Frontal cortex (tissue), 4 donors: ENCODE data around the gene SPDYE2. TPM values are rescaled to one million over a fixed set of nuclear protein-coding genes. Genes with fewer than 3 reads are reported as not detected.
"Not testable (repeated sequence)": the region's sequence is repeated elsewhere in the genome, so short reads cannot be mapped to it uniquely, and the experiment has no call there.

ENCODE experiments used
- DNase-seq, 2 donors: peaks; one replicate each; pipeline ENCODE4 v3.0.0; 2012; ENCODE audit warnings: low spot score in 2 of 2
- FAIRE-seq: peaks from 2 replicates; lab custom pipeline; 2012; peaks lifted over from hg19 to GRCh38; lab: Jason Lieb, UNC
- total RNA-seq: library from RNA; depleted of rRNA; stranded (reverse); fragments of >200 nt; gene quantifications from one replicate; pipeline ENCODE4 v1.2.3, GENCODE V29; 2014
- donor health status: control.
- donor health status: control.
- donor health status: control.

The SPDYE2 gene
- total RNA-seq, 1 donor from 2014 or later: not detected

DNA sequence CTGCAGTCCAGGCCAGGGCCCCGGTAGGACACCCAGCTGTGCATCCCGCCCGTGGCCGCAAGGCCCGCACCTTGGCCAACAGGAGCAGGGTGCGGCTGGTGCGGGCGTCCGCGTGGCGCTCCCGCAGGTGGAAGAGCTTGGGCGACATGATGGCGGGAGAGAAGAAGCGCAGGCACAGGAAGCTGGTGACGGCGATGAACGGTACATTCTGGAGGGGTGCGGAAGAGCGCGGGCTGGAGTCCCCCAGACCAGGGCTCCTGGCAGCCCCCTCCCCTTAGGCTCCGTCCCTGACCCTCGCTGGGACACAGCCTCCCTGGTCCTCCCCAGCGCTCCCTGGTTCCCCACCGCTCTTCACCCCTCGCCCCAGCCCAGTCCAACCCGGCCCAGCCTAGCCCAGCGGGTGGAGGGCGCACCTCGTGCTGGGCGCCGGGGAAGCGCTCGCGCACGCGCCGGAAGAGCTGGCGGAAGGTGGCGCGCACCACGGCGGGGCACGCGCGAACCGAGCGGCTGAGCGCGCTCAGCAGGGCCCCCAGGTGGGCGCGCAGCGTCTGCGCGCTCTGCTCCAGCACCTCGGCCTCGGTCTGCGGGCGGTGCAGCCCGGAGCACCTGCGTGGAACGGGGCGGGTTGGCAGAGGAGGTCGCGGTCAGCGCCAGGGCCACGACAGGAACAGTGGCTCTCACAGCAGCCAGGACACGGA lies 42.8 kb downstream of the SPDYE2 start:
- not testable (repeated sequence) for FAIRE-seq, DNase-seq

DNA sequence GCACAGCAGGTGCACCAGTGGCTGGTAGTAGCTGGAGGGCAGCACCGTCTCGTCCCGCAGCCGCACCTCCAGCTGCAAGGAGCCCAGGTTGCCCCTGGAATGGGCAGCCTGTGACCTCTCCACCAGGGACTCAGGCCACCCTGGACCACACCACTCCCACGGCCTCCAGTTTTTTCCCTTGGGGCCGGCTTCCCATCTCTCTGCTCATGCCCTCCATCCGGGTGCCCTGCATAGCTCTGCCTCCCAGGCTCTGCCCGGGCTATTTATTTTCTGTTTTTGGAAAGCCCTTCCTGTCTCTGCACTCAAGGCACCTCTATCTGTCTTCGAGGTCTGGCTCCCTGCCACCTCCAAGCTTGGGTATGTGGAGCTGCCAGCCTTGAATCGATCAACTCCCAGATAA lies 45.0 kb downstream of the SPDYE2 start:
- not testable (repeated sequence) for FAIRE-seq, DNase-seq

DNA sequence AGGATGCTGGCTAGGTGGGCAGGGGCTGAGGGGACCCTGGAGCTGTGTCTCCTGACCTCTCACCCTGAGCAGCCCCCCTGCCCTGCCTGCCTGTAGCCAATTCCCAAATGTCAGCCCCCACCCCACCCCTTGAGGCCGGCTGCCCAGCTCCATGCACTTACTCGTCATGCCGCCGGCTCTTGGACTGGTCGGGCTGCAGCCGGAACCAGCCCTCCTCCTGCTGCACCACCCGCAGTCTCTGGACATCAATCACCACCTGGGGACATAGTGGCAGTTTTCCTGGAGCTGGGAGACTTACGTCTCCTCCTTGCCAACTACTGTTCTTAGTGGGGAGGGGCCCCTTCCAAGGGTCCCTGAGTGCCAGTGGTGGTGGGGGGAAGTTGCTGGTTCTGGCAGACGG lies 48.7 kb downstream of the SPDYE2 start:
- FAIRE-seq: not testable (repeated sequence)

DNA sequence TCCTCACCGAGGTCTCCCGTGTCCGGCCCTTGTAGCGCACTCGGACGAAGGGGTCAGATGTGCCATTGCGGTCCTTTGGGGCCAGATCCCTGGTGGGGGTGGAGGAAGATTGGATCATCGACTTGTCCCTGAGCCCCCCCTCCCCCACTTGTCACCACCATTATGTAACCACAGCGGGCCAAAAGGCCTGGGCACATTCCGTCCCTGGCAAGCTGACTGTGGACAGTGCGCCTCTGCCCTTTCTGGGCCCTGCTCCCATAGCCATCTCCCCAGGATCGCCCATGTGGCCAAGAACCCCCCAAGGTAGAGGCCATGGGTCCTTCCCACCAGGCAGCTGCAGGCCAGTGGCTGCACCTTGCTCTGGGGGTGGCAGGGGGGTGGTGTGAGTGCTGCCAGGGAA lies 51.3 kb downstream of the SPDYE2 start:
- not testable (repeated sequence) for DNase-seq, FAIRE-seq

More for the DNA sequence above, 48.7 kb downstream of the SPDYE2 start:
- not testable (repeated sequence) for DNase-seq

DNA sequence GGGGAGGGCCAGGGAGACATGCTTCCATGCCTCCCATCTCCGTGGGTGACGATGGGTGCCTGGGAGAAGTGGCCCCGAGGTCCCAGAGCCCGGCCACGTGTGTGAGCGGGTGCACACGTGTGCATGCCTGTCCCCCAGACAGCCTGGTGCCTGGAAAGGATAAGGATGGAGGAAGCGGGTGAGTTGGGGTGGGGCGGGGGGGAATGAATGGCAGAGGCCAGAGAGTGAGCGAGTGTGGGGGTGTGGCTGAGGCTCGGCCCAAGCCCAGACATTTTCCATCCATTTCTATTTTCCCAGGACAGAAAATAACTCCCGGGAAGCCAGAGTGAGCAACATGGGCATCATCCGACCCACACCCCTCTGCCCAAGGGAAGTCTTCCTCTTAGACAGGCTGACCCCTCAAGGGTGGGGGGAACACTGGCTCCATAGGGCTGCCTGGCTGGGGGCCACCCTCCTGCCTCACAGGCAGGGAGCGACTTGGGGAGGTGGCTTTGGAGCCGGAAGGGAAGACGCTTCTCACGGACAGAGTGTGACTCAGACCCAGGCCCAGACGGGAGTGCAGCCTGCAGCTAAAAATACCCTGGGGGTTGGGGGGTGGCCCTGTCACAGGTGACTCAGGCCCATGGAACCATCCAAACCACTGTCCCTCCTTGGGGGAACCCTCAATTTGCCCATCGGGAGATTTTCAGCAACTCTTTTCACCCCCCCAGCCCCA lies 53.6 kb downstream of the SPDYE2 start:
- FAIRE-seq: not testable (repeated sequence)

DNA sequence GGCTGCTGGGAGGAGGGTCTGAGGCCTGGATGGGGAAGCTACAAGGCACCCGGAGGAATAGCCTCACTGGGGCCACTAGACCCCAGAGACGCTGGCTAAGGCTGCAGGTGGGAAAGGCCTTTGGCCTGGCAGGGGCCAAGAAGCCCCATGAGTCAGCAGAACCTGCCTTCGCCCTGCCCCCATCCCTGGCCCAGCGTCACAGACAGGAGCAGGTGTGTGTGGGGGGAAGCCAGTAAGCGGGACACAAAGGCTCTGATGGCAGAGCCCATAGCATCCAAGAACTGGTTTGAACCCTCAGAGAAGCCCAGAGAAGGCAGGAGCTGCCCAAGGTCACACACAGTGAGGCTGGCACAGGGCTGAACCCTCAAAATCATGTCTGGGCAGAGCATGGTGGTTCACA lies 55.8 kb downstream of the SPDYE2 start:
- FAIRE-seq, DNase-seq: not testable (repeated sequence)

More for the DNA sequence above, 53.6 kb downstream of the SPDYE2 start:
- DNase-seq: not testable (repeated sequence)

DNA sequence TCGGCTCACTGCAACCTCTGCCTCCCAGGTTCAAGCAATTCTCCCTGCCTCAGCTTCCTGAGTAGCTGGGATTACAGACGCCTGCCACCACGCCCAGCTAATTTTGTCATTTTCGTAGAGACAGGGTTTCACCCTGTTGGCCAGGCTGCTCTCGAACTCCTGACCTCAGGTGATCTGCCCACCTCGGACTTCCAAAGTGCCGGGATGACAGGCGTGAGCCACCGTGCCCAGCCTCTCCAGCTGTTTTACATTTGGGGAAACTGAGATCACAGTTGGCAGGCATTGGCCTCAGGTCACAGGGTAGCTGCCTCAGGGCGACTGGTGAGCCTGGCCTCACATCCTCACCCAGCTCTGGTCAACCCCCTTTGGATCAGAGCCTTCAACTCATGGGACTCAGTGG lies 58.7 kb downstream of the SPDYE2 start:
- not testable (repeated sequence) for DNase-seq, FAIRE-seq

DNA sequence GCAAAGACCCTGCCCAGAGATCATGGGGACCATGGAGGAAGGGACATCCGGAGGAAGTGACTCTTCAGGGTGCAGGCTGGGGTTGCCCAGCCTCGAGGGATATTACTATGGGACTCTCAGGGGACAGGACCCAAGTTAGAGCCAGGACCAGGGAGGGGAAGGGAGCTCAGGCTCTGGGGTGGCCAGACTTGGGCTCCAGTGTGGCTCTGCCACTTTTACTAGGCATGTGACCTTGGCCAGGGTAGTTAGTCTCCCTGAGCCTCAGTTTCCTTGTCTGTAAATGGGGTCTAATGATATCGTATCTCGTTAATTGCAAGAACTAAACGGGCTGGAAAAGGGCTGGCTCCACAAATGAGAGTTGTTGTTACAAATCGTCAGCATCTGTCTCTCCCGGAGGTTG lies 59.4 kb downstream of the SPDYE2 start:
- FAIRE-seq, DNase-seq: not testable (repeated sequence)

DNA sequence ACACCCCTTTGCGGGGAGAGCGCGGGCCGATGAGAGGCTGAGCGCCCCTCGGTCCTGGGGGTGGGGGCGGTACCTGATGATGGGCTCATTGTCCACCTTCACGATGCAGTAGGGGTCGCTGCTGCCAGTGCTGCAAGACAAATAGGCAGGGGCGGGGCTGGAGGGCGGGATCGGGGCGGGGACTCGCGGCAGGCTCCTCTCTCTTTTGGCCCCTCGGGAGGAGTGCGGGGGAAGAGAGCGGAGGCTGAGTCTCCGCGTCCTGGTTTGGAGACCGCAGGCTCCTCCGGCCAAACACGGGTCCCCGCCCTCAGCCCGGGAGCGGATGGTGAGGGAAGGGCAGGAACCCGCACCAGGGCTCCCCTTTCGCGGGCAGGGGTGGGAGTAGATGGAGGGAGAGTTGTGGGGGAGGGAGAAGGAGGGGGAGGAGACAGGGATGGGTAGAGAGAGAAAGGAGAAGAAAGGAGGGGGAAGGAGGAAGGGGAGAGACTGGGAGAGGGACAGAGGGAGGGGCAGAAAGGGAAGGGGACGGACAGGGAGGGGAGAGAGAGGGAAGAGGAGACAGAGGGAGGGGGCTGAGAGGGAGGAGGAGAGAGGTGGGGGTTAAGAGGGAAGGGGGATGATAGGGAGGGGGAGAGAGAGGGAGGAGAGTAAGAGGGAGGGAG lies 60.1 kb downstream of the SPDYE2 start:
- not testable (repeated sequence) for FAIRE-seq, DNase-seq

DNA sequence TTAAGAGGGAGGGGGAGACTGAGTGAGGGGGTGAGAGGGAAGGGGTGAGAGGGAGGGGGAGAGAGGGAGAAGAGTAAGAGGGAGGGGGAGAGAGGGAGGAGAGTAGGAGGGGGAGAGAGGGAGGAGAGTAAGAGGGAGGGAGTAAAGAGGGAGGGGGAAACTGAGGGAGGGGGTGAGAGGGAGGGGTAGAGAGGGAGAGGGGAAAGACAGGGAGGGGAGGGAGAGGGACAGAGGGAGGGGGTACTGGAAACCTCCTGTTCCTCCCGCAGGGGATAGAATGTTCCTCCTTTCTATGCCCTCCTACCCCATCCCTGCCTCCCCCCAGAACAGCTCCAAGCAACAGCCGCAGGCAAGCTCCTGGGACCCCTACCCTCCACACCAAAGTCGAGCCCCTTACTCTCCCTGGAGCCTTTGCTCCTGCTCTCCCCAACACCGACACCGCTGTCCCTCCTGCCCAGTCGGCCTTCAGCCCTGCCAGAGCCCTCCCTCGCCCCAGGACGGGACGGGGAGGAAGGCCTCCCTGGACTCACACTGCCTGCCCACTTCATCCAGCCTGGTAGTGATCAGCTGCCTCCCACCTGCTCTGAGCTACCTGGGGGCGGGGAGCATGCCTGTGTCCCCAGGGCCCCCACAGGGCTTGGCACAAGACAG lies 60.8 kb downstream of the SPDYE2 start:
- not testable (repeated sequence) for FAIRE-seq, DNase-seq

Other genes with a start within 250 kb of the SPDYE2 start
- gene SPDYE6, start 194.8 kb upstream of the SPDYE2 start, total RNA-seq: not detected
- gene PRKRIP1, start 154.9 kb upstream of the SPDYE2 start, total RNA-seq: 15.5 TPM
- 19.2 TPM for gene ORAI2, start 117.7 kb upstream of the SPDYE2 start, total RNA-seq
- 16.7 TPM for gene ALKBH4, start 86.4 kb upstream of the SPDYE2 start, total RNA-seq
- gene LRWD1, start 86.2 kb upstream of the SPDYE2 start, total RNA-seq: 55.4 TPM
- gene POLR2J, start 72.3 kb upstream of the SPDYE2 start, total RNA-seq: 11.8 TPM
- 11.4 TPM for gene RASA4B, start 33.4 kb upstream of the SPDYE2 start, total RNA-seq
- gene UPK3BL2, start 7.5 kb upstream of the SPDYE2 start, total RNA-seq: 1.6 TPM
- 21.2 TPM for gene POLR2J3, start 21.4 kb downstream of the SPDYE2 start, total RNA-seq
- 27.3 TPM for gene RASA4, start 65.5 kb downstream of the SPDYE2 start, total RNA-seq
- 9.0 TPM for gene UPK3BL1, start 91.6 kb downstream of the SPDYE2 start, total RNA-seq
- gene SPDYE2B, start 99.1 kb downstream of the SPDYE2 start, total RNA-seq: not detected
- gene POLR2J2, start 120.4 kb downstream of the SPDYE2 start, total RNA-seq: 1.2 TPM
- gene FAM185A, start 197.8 kb downstream of the SPDYE2 start, total RNA-seq: 18.3 TPM